ENCODE data around the gene ERBB3.

GRCh38 chr12:56103066-56103711 lies 23.2 kb downstream of the ERBB3 start:
- TF ChIP-seq CTCF (IDR thresholded peaks at IDR 0.05) (no peak), POLR2A (IDR thresholded peaks at IDR 0.05) (no peak)

All from right lobe of liver (tissue), 4 donors.